ENCODE results near the gene SSBP4. TPM values are rescaled to one million over a fixed set of nuclear protein-coding genes. Genes with fewer than 3 reads are reported as not detected.

SSBP4 gene
- total and polyA plus RNA-seq, 9 of the 15 experiments (the other 6 are each of a cell fraction or from before 2014, with no cell fraction given) = 1.1 to 189 (median 39.0) TPM

DNA sequence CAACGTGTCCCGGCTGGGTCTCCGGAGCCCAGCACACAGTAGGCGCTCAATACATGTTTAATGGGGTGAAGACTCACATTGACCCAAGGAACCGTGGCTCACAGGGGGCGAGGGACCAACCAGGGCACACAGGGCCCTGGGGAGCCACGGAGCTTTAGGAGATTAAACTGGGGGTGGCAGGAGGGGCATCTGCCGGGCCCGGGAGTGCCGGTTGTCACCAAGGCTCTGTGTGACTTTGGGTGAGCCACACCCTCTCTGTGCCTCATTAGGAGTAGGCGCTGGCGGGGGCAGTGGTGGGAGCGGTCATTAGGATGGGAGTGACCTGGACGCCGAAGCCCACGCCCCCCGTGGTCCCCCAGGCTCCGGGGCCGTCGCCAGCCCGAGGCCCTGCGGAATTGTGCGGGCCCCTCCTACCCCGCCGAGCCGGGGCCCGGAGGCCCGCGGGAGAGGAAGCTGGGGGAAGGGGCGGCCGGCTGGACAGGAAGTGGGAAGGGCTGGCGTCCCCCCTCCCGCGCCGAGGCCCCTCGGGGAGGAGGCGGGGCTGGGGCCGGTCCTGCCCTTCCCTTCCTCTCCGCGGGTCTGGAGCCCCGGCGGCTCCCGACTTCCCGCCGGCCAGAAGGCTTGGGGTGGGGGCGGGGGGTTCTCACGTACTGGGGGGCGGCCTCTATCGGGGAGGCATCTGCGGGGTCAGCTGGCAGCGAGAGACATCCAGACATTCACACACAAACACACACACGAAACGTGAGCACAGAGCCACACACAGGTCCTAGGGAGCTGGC is 1.8 kb upstream of the SSBP4 start (continued):
- TF ChIP-seq YY1 (IDR thresholded peaks at IDR 0.05; ENCODE audit: borderline replicate concordance in 1 of 3, control insufficient read depth in 1 of 3, extremely low read depth in 1 of 3, insufficient read depth in 3 of 3, insufficient read length in 1 of 3, insufficient replicate concordance in 2 of 3, low read depth in 1 of 3, low read length in 2 of 3) (peak in 1 of 3 experiments; percentile 33), ZNF57 (CRISPR knock-in tag; IDR thresholded peaks at IDR 0.05) (peak; percentile 61; the same call in 1 of the 2 replicates), MCM3 (IDR thresholded peaks at IDR 0.05) (no peak), HNRNPLL (IDR thresholded peaks at IDR 0.05; ENCODE audit: low read depth, low read length, poor library complexity, severe bottlenecking) (no peak), RBM22 (IDR thresholded peaks at IDR 0.05; ENCODE audit: low read depth, low read length, poor library complexity, severe bottlenecking) (no peak), ESRRB (CRISPR knock-in tag; IDR thresholded peaks at IDR 0.05; ENCODE audit: borderline replicate concordance) (no peak), ZNF507 (tag; conservative IDR thresholded peaks at IDR 0.05) (no peak), ZNF76 (CRISPR knock-in tag; IDR thresholded peaks at IDR 0.05; ENCODE audit: borderline replicate concordance) (0 out of 2 replicates have a peak, but pooled peaks have one; percentile 68), ARID1B (IDR thresholded peaks at IDR 0.05) (no peak), RCOR1 (IDR thresholded peaks at IDR 0.05; ENCODE audit: borderline replicate concordance in 1 of 2, low read depth in 2 of 2, low read length in 2 of 2) (no peak), E2F4 (CRISPR knock-in tag; IDR thresholded peaks at IDR 0.05; ENCODE audit: low read depth) (no peak), PURB (CRISPR knock-in tag; IDR thresholded peaks at IDR 0.05; ENCODE audit: low read depth) (no peak), ZNF655 (CRISPR knock-in tag; IDR thresholded peaks at IDR 0.05) (no peak), TAF9B (IDR thresholded peaks at IDR 0.05; ENCODE audit: partially characterized antibody) (no peak), NFXL1 (CRISPR knock-in tag; IDR thresholded peaks at IDR 0.05) (no peak), MTA3 (IDR thresholded peaks at IDR 0.05; ENCODE audit: borderline replicate concordance) (no peak; the same call in 1 of the 2 replicates), ZNF140 (CRISPR knock-in tag; IDR thresholded peaks at IDR 0.05) (no peak), SMAD4 (CRISPR knock-in tag; conservative IDR thresholded peaks at IDR 0.05) (no peak; the same call in 1 of the 2 replicates)
- TF ChIP-seq, protein P1, sequence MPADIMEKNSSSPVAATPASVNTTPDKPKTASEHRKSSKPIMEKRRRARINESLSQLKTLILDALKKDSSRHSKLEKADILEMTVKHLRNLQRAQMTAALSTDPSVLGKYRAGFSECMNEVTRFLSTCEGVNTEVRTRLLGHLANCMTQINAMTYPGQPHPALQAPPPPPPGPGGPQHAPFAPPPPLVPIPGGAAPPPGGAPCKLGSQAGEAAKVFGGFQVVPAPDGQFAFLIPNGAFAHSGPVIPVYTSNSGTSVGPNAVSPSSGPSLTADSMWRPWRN (IDR thresholded peaks at IDR 0.05; ENCODE audit: low read depth) = no peak
- TF ChIP-seq, protein P2, sequence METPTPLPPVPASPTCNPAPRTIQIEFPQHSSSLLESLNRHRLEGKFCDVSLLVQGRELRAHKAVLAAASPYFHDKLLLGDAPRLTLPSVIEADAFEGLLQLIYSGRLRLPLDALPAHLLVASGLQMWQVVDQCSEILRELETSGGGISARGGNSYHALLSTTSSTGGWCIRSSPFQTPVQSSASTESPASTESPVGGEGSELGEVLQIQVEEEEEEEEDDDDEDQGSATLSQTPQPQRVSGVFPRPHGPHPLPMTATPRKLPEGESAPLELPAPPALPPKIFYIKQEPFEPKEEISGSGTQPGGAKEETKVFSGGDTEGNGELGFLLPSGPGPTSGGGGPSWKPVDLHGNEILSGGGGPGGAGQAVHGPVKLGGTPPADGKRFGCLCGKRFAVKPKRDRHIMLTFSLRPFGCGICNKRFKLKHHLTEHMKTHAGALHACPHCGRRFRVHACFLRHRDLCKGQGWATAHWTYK (CRISPR knock-in tag; IDR thresholded peaks at IDR 0.05) = 0 out of 2 replicates have a peak, but pooled peaks have one; percentile 27
- TF ChIP-seq, protein P3, sequence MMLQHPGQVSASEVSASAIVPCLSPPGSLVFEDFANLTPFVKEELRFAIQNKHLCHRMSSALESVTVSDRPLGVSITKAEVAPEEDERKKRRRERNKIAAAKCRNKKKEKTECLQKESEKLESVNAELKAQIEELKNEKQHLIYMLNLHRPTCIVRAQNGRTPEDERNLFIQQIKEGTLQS (IDR thresholded peaks at IDR 0.05) = no peak
- TF ChIP-seq, protein P3 (CRISPR knock-in tag; conservative IDR thresholded peaks at IDR 0.05) = no peak

Data from K562 (cell line).